HG03108 (cell line): ENCODE results near the gene BNC2.

Experiments used
- ATAC-seq: cut with Tn5 transposase; IDR thresholded peaks from one replicate; pipeline ENCODE4 v1.9.1; 2021; ENCODE audit warnings: moderate library complexity; ENCODE audit not compliant: unreplicated experiment

BNC2 gene

GRCh38 chr9:16817002-16817401 is 53.5 kb downstream of the BNC2 start:
- ATAC-seq: no peak

- ATAC-seq: no peak
Measured at GRCh38 chr9:16816011-16816410, 54.5 kb downstream of the BNC2 start.

- ATAC-seq: no peak
Measured at GRCh38 chr9:16815079-16815478, 55.4 kb downstream of the BNC2 start.

GRCh38 chr9:16813838-16814237 is 56.6 kb downstream of the BNC2 start:
- ATAC-seq: no peak

GRCh38 chr9:16811987-16812685 is 58.3 kb downstream of the BNC2 start:
- ATAC-seq: no peak

- no peak for ATAC-seq
Measured at GRCh38 chr9:16809912-16810610, 60.4 kb downstream of the BNC2 start.

GRCh38 chr9:16806674-16807073 is 63.8 kb downstream of the BNC2 start:
- no peak for ATAC-seq

GRCh38 chr9:16803648-16804047 is 66.8 kb downstream of the BNC2 start:
- no peak for ATAC-seq

- ATAC-seq: no peak
Measured at GRCh38 chr9:16801871-16802466, 68.5 kb downstream of the BNC2 start.

- no peak for ATAC-seq
Measured at GRCh38 chr9:16796304-16796825, 74.1 kb downstream of the BNC2 start.

- no peak for ATAC-seq
Measured at GRCh38 chr9:16794871-16795639, 75.4 kb downstream of the BNC2 start.

GRCh38 chr9:16794103-16794502 is 76.4 kb downstream of the BNC2 start:
- ATAC-seq: no peak

GRCh38 chr9:16787724-16788123 is 82.7 kb downstream of the BNC2 start:
- no peak for ATAC-seq

GRCh38 chr9:16784002-16784401 is 86.5 kb downstream of the BNC2 start:
- no peak for ATAC-seq

- no peak for ATAC-seq
Measured at GRCh38 chr9:16782490-16782889, 88.0 kb downstream of the BNC2 start.

- ATAC-seq: no peak
Measured at GRCh38 chr9:16775330-16775729, 95.1 kb downstream of the BNC2 start.

GRCh38 chr9:16773617-16774016 is 96.9 kb downstream of the BNC2 start:
- ATAC-seq: no peak

- ATAC-seq: no peak
Measured at GRCh38 chr9:16773116-16773515, 97.4 kb downstream of the BNC2 start.

GRCh38 chr9:16771356-16771755 is 99.1 kb downstream of the BNC2 start:
- ATAC-seq: no peak

- ATAC-seq: no peak
Measured at GRCh38 chr9:16769291-16769690, 101.2 kb downstream of the BNC2 start.

- no peak for ATAC-seq
Measured at GRCh38 chr9:16768816-16769215, 101.7 kb downstream of the BNC2 start.
